Thyroid gland (tissue), 4 donors: ENCODE data around the gene MAPRE3.

ENCODE experiments used
- CTCF ChIP-seq, 6 experiments: fragments of 200-600 bp in 3 of 6; fragments of 450-650 bp in 3 of 6; sonication (generic) in 3 of 6; IDR thresholded peaks; one replicate each; pipeline ENCODE4 v1.5.1; 2016 to 2019; ENCODE audit warnings: antibody characterized with exemption in 6 of 6, mild to moderate bottlenecking in 2 of 6, inconsistent platforms in 1 of 6, moderate library complexity in 1 of 6
- POLR2A ChIP-seq, 2 donors: fragments of 450-650 bp; IDR thresholded peaks; one replicate each; pipeline ENCODE4 v1.6.1; 2017; ENCODE audit warnings: antibody characterized with exemption in 2 of 2, mild to moderate bottlenecking in 2 of 2, moderate library complexity in 1 of 2

DNA sequence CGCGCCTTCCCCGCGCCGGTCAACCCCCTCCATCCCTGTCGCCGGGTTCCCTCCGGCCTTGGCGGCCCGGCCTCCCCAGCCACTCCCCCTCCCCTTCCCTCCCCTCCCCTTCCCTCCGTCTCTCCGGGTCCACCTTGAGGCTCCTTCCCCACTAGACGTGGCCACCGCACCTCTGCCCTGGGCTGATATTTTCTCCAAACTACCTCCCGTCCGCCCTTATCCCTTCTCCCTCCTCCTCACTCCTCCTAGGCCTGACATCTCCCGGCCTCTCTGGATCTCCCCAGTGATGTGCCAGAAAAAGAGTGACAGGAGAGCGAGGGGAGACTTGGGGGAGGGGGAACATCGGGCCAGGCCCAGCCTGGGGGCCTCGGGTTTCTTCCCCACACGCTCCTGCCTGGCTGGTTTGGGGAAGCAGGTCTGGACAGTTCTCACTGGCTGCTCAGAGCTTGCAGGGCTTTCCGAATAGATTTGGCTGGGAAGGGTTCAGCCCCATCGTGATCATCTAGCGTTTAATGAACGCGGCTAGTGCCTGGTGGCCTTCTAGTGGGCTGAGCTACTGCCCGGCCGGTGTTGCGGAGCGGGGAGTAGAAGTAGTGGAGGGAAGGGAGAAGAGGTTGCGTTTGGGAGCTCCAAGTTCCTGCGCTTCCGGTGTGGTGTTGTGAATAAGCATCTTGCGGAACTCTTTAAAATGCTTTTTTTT, 641 bp downstream of the MAPRE3 start:
- TF ChIP-seq CTCF (IDR thresholded peaks at IDR 0.05) (no peak), POLR2A (IDR thresholded peaks at IDR 0.05) (no peak)
